Uterus (tissue), 2 donors: ENCODE results near the gene HOMER1.

ENCODE experiments used
- POLR2A ChIP-seq, 2 donors: fragments of 450-650 bp; IDR thresholded peaks; one replicate each; pipeline ENCODE4 v1.6.1; 2016; ENCODE audit warnings: antibody characterized with exemption in 2 of 2, mild to moderate bottlenecking in 1 of 2, moderate library complexity in 1 of 2
- TF ChIP-seq, protein P1 (sequence below), 4 experiments: fragments of 200-600 bp in 2 of 4; fragments of 450-650 bp in 2 of 4; sonication (generic) in 2 of 4; IDR thresholded peaks; one replicate each; pipeline ENCODE4 v1.5.1; 2016 to 2019; ENCODE audit warnings: antibody characterized with exemption in 4 of 4, mild to moderate bottlenecking in 2 of 4, moderate library complexity in 1 of 4

DNA sequence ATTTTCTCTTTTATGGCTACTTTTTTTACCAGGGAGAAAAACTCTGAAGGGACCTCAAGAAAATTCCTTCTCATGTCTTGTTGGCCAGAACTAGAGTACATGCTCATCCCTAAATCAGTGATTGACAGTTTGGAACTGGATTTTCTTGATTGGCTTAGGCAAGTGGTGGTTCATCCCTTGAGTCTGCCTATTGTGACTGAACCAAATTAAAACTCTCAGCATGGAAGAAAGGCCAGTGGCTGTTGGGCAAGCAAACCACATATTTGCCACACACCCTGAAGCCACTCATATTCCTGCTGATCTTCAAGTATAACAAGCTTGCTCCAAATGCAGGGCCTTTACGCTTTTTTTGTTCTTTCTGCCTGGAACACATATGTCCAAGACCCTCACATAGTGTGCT, 7.2 kb upstream of the HOMER1 start:
- TF ChIP-seq, protein P1, sequence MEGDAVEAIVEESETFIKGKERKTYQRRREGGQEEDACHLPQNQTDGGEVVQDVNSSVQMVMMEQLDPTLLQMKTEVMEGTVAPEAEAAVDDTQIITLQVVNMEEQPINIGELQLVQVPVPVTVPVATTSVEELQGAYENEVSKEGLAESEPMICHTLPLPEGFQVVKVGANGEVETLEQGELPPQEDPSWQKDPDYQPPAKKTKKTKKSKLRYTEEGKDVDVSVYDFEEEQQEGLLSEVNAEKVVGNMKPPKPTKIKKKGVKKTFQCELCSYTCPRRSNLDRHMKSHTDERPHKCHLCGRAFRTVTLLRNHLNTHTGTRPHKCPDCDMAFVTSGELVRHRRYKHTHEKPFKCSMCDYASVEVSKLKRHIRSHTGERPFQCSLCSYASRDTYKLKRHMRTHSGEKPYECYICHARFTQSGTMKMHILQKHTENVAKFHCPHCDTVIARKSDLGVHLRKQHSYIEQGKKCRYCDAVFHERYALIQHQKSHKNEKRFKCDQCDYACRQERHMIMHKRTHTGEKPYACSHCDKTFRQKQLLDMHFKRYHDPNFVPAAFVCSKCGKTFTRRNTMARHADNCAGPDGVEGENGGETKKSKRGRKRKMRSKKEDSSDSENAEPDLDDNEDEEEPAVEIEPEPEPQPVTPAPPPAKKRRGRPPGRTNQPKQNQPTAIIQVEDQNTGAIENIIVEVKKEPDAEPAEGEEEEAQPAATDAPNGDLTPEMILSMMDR (IDR thresholded peaks at IDR 0.05): no peak
- TF ChIP-seq POLR2A (IDR thresholded peaks at IDR 0.05): no peak
